Activated CD4-positive, alpha-beta T cell treated with anti-CD3 and anti-CD28 coated beads, Interleukin-10, Interleukin-2, amounts not matched to agents 100 ng/mL and 50 ng/mL, durations not matched to agents 16 hours and 8 hours (primary cell): ENCODE results near the gene CRTC3.

ENCODE experiments used
- DNase-seq: peaks from one replicate; pipeline ENCODE4 v3.0.0-alpha.2; 2020

Gene CRTC3

GRCh38 chr15:90597577-90597976, 67.9 kb downstream of the CRTC3 start:
- peak; percentile 75 for DNase-seq

DNA sequence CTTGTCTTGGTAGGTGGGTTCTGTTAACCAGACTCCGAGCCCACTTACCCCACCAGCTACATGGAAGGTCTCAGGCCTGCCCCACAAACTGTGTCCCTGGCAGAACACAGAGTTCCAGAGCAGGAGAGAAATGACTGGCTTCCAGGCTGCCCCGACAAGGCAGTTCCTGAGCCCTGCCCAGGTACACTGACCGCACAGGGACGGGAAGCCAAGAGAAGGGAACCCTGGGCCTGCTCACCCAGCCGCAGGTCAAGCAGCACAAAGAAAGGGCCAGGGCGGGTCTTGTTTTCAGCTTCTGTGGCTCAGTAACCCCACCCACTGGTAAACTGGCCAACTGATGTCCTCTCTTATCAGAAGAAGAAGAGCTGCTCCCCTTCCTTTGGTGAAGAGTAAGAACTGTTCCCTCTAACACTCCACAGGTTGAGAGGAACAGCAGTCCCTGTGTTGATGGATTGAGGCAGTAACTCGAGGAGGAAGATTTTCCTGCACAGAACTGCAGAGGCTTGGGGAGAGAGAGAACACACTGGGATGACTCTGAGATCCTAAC, 68.4 kb downstream of the CRTC3 start:
- peak; percentile 30 for DNase-seq

GRCh38 chr15:90598679-90599078, 69.0 kb downstream of the CRTC3 start:
- no peak for DNase-seq

DNA sequence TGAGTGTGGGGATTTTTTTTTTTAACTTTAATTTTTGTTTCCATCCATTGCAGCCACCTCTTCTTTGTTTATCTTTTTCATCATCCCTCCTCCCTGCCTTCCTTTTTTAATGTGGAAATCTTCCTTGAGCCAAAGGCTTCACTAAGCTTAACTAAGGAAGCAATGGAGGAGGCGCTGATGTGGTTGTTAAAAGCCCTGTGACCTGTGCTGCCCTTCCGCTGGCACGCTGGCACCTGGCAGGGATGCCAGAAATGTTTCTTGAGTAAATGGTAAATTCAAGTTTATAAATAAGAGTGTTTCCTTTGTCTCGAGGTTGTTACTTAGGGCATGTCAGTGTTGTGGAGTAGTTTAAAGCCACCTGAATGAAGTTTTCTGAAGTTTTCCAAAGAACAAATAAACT, 69.4 kb downstream of the CRTC3 start:
- DNase-seq = no peak

DNA sequence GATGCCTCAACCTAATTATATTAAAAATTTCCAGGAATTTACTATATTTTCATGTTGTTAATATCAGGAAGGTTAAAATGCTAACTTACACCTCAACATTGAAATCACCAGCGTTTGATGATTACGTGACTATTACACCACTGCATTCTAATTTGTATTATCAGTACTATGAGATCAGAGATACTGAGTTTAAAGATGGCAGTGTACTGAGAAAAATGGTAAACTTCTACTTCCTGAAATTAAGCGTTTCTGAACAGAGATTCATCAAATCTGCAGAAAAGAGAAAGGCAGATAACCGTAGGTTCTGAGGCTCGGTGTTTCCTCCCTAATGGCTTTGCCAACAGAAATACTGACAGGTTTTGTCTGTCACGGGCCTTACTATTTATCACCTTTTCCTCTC, 69.9 kb downstream of the CRTC3 start:
- no peak for DNase-seq

GRCh38 chr15:90600954-90601353, 71.2 kb downstream of the CRTC3 start:
- no peak for DNase-seq

GRCh38 chr15:90603893-90604292, 74.2 kb downstream of the CRTC3 start:
- DNase-seq = peak; percentile 49

DNA sequence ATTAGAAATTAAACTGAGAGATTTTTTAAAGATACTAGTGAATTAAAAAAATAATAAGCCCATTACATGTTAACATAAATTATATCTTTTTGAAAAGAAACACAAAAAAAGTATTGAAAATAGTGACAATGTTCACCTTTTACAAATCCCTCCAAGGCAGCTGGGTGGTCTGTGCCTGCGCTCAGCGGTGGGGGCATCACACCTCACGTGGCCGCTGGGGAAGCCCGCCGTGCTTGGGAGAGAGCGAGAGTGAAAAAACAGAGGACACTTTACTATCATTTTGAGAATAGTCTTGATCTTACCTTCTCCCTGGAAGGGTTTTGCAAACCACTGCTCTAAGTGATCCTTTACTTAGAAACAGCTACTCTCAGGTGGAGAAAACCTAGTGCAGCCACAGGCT, 76.9 kb downstream of the CRTC3 start:
- DNase-seq = no peak

DNA sequence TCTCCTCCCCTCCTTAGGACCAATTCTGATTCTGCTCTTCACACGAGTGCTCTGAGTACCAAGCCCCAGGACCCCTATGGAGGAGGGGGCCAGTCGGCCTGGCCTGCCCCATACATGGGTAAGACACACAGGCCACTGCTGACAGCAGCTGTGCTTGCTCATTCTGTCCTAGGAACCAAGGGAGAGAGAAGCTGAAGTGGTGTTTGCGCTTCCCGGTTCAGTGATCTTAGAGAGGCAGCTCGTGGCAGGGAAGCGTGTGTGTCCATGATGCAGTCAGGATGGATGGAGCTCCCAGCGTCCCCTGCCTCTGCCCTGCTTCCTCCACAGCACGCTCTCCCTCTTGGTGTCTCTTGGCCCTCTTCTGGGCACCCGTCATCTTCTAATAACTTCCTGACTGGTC, 77.6 kb downstream of the CRTC3 start:
- no peak for DNase-seq

GRCh38 chr15:90609242-90610180, 79.8 kb downstream of the CRTC3 start:
- no peak for DNase-seq

DNA sequence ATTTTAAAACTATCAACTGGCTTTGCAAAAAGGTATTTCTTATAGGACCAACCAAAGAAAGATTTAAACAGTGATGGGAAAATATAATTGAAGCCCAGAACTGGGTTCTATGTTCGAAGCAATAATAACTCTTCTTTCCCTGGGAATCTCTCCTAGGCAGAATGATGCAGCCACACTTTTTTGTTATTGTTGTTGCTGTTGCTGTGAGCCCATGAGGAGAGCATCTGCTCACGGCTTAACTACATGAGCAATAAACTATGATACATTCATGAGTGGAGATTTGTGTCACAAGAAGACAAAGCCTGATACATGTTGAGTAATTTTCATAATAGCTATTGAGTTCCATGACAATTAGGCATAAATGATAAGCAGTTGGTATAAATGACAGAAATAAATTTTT, 80.5 kb downstream of the CRTC3 start:
- DNase-seq = no peak

GRCh38 chr15:90611157-90611556, 81.4 kb downstream of the CRTC3 start:
- no peak for DNase-seq

DNA sequence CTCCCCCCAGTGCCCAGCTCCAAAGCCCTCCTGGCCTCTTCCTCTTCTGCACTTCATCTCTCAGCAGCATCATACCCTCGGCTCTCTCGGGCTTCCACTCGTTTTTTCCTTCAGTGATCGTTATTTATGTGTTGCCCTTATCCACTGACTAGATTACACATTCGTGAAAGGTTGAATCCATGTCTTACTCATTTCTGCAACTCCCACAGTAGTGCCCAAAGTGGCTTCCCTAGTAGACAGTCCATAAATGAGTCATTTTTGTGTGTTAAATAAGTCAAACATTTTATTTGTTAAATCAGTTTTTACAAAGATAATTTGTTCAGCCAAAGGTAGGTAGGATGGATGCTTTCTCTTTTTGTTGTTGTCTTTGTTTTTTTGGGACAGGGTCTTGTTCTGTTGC, 87.4 kb downstream of the CRTC3 start:
- peak; percentile 58 for DNase-seq

DNA sequence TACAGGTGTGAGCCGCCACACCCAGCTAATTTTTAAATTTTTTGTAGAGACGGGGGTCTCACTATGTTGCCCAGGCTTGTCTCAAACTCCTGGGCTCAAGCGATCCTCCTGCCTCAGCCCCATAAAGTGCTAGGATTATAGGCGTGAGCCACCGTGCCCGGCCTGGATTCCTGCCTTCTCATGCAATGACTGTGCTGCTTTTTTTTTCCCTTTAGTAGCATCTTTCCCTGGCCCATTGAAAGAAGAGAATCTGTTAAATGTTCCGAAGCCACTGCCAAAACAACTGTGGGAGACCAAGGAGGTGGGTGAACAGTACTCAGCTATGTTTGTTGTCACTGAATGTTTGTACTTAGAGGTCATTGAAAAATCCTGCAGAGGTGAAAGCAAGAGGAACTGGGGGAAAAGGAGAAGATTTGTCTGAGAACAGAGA, 88.0 kb downstream of the CRTC3 start:
- no peak for DNase-seq

GRCh38 chr15:90618330-90619125, 88.8 kb downstream of the CRTC3 start:
- no peak for DNase-seq

DNA sequence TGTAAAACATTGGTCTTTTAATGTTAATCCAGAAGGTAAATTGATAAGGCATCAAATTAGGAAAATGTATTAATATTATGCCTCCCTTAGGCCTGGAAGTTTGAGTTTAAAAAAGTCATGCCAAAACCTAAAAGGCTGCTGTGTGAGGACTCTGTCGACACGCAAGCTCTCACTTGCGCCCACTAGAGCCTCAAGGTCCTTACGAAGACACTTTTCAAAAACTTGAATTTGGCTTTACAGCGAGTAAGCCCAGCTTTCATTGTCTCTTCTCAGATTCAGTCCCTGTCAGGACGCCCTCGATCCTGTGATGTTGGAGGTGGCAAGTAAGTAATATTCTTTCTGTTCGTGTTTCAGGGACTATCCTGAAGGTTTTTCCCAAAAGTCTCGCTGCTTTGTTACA, 89.7 kb downstream of the CRTC3 start:
- no peak for DNase-seq

DNA sequence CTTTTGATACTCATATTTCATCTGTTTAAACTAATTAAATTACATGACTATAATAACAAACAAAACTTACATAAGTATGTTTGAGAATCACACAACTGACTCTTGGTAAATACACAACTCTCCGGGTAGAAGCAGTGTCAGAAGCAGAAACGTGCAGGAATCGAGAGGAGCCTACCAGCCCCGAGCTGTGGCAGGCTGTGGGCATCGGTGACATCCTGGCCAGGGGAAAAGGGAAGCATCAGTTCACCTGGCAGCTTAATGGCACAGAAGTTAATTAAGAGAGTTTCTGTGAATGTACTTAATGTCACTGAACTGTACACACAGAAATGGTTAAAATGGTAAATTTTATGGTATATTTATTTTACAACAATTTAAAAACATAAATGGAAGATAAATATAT, 90.2 kb downstream of the CRTC3 start:
- peak; percentile 34 for DNase-seq

DNA sequence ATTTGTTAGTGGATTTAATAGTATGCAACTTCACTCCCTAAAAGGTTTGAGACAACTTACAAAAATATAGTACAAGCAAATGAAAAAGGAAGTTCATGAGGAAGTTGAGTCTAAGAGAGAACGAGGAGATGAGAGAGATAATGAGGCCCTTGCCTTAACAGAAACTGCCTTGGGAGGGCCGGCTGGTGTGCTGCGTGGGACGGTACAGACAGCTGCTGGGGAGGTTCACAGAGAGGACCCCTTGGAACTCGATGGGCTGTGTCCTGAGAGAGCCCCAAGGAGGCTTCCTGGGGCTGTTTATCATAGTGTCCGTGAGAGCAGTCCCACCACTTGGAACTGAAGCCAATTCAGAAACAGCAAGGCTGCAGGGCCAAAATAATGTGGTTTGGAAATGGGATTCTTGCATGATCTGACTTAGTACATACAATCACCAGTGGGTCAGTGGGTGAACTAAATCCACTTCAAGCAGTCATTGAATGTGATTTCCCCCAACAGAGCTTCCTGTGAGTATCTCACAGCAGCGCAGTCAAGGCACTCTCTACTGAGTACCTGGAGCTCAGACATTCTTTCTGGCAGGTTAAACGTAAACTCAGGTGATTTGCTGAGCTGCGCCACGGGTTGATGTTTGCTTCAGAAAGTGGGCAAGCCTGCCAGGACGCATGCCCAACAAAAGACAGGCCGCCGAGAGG, 90.8 kb downstream of the CRTC3 start:
- peak; percentile 53 for DNase-seq

- no peak for DNase-seq
Measured at GRCh38 chr15:90623854-90624253, 94.1 kb downstream of the CRTC3 start.

DNA sequence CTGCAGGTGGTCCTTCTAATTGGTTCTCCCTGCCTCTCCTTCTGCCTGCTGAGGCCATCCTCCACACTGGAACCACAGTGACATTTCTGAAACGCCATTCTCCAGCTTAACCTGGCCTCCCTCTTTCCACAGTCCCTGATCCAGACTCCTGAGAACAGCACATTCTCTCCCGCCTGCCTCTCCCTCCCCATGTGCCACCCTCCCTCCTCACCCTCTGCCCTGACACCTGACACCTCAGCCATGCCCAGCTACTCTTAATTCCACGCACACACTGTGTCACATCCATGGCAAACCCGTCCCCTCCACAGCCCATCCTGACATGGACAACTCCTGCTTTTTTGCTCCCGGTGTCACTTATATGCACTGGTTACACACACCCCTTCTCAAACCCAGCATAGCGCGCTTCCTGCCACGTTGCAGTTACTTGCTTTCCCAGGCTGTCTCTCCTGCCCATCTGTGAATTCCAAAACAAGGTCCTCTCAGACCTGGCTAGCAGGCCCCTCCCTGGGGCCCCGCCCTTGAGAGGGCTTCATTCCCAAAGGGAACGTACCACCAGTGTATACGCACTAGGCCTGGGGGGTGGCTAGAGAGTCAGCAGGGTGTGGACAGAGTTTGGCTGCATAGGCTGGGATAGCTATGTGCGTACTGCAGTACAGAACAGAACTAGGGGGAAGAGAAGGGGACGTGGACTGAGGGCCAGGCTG, 94.7 kb downstream of the CRTC3 start:
- DNase-seq = no peak

GRCh38 chr15:90625037-90625436, 95.3 kb downstream of the CRTC3 start:
- no peak for DNase-seq

GRCh38 chr15:90629217-90629616, 99.5 kb downstream of the CRTC3 start:
- no peak for DNase-seq
